Measurements from ENCODE around the gene KLRF1.

The KLRF1 gene

DNA sequence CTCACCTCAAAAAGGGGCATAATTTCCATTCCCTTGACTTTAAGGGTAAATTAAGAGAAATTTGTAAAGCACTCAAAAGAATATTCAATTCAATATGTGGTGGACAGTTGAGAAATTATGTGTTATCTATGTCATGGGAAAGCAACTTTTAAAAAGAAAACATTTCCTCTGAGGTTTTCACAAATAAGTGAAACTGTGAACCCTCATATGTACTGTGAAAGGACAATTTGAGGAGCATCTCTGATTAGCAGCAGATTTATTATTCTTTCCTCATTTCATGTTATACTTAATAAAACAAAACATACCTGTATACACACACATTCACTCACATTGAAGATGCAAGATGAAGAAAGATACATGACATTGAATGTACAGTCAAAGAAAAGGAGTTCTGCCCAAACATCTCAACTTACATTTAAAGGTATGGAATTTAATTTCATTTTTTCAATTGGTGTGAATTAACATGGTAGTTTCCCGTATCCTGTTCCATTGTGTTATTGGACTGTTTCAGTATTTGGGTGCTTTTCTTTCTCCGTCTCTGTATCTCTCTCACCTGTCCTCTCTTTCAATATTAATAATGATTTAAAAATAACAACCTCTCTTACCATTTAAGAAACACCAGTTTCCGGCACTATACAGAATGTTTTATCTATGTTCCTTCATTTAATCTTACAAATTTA, at the start of gene KLRF1:
KLRF1 (plus strand) TSS at position 273 of the 680 bp plus-strand sequence; CDS start at position 337, 64 bp downstream.
- no peak for DNase-seq (ENCODE audit: low read depth)

DNA sequence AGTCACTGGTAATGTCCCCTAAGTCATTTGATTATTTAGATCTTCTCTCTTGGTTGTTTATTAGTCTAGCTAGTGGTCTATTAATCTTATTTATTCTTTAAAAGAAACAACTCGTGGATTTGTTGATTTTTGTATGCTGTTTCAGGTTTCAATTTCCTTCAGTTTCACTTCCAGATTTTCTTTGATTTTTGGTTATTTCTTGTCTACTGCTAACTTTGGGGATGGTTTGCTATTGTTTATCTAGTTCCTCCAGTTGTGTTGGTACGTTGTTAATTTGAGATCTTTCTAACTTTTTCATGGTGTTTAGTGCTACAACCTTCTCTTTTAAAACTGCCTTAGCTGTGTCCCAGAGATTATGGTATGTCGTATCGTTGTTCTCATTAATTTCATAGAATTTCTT, 48.1 kb upstream of the KLRF1 start:
- DNase-seq (ENCODE audit: low read depth), result no peak

- DNase-seq (ENCODE audit: low read depth), result no peak
Observed at GRCh38 chr12:9781360-9781759, 45.9 kb upstream of the KLRF1 start.

- no peak for DNase-seq (ENCODE audit: low read depth)
Observed at GRCh38 chr12:9782547-9783382, 44.5 kb upstream of the KLRF1 start.

GRCh38 chr12:9784326-9784725, 43.0 kb upstream of the KLRF1 start:
- no peak for DNase-seq (ENCODE audit: low read depth)

- no peak for DNase-seq (ENCODE audit: low read depth)
Observed at GRCh38 chr12:9784816-9785215, 42.5 kb upstream of the KLRF1 start.

GRCh38 chr12:9786726-9787717, 40.3 kb upstream of the KLRF1 start:
- DNase-seq (ENCODE audit: low read depth), result no peak

GRCh38 chr12:9792185-9792900, 34.9 kb upstream of the KLRF1 start:
- DNase-seq (ENCODE audit: low read depth), result no peak

DNA sequence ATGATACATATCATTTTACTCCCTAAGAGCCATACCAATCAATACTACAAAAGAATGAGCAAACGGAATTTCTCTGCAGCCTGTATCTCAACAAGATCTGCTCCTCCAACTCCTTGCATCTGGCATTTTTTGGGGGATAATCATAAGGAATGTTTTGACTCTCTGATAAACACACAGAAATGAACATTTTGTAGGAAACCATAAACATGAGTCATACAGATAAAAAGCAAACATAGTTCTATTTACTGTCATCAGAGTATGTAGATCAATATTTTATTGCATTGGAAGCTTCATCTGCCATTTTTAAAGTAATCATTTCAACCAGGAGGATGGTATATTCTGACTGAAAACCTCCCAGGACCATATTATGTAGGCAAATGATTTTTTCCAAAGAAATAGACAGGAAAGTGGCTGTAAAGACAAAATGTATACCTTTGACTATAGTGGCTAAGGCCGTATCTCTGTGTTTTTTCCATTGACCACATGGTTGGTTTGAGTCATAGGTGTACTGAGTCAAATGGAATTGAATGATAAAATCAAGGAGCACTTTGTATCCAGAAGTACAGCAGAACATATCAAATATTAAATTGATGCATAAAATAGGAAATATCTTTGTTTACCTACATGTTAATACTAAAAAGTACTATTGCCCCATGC, 34.2 kb upstream of the KLRF1 start:
- DNase-seq (ENCODE audit: low read depth), result peak; percentile 54

DNA sequence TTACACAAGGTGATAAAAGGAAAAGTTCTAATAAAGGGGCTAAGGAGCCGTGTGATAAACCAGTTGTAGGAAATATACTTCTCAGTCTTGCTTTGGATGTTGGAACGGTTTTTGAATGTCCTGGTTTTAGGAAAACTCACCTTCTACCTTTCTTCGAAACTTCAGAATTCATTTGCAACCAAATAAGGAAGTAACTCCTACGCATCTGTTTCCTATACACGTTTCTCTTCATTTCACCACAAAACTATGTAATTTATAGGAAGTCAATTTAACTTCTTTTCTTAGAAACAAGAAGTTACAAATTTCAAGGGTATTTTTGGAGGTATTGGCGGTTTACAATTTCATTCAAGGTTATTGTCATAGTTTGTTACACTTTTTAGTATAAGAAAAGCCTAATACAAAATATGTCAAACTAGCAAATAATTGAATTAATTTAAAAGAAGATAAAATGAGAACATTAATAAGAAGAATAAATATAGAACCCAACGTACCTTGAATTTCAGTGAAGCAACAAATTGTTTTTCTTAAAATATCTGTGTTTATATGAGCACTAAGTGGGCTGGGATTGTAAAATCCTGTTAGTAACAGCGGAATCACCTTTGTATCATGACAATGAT, 33.4 kb upstream of the KLRF1 start:
- DNase-seq (ENCODE audit: low read depth), result no peak

- no peak for DNase-seq (ENCODE audit: low read depth)
Observed at GRCh38 chr12:9794484-9795093, 32.7 kb upstream of the KLRF1 start.

DNA sequence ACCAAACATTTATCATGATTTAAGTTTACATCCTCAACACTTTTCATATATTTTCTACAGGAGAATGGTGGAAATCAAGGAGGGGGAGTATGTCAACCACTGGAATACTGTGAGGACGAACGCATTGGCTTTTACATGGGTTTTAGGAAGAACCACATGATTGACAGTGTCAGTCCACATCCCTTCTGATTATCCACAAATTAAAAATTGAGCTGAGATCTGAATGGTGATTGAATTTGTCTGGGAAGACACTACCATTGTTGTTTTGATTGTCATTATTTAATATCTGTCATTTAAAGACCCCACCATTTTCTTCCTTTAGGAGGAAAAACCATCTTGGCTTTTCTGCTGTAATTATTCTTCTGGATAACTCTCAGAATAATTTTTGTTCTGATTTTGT, 31.3 kb upstream of the KLRF1 start:
- DNase-seq (ENCODE audit: low read depth), result no peak

GRCh38 chr12:9796346-9796745, 30.9 kb upstream of the KLRF1 start:
- no peak for DNase-seq (ENCODE audit: low read depth)

GRCh38 chr12:9796971-9797370, 30.3 kb upstream of the KLRF1 start:
- no peak for DNase-seq (ENCODE audit: low read depth)

DNA sequence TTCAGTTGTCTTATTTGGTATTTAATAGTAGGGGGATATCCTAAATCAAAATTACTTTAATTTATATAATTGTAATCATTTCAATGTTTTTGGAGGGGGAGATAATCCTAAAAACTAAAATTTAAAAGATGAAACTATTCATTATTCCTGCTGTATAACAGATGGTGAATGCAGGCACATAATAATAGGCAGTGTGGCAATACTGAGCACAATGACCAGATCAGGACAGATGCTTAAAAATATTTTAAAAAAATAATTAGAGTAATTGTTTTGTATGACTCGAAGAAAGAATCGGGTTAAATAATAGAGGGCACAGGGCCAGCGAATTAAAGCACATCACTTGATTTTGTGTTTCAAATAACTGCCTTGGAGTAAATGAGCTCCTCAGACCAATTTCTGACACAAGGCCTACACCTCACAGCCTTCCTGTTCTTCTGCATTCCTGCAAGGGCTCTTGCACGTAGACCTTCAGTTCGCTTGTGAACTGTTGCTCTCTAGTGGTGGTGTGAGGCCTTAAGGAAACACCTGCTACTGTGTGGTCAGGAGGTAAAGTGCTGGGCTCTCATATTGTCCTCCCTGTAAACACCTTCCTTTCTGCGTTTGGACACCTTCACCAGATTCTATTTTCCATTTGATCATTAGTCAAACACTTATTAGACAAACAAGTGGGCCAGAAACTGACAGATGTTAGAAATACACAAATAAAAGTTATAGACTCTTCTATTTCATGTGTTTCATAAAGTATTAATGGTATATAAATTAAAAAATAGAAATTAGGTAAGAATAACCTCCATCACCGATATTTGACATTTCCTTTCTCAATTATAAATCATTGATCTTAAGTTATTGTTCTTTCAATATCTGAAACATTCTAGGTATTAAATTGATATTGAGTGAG, 29.3 kb upstream of the KLRF1 start:
- DNase-seq (ENCODE audit: low read depth), result no peak

DNA sequence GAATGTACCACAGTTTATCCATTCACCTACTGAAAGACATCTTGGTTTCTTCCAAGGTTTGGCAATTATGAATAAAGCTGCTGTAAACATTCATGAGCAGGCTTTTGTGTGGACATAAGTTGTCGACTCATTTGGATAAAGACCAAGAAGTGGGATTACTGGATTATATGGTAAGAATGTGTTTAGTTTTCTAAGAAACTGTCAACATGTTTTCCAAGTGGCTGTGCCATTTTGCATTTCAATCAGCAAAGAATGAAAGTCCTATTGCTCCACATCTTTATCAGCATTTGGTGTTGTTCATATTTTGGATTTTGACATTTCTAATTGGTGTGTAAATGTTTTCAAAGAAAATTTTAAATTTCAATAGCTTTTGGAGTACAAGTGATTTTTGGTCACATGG, 27.3 kb upstream of the KLRF1 start:
- DNase-seq (ENCODE audit: low read depth), result no peak

DNA sequence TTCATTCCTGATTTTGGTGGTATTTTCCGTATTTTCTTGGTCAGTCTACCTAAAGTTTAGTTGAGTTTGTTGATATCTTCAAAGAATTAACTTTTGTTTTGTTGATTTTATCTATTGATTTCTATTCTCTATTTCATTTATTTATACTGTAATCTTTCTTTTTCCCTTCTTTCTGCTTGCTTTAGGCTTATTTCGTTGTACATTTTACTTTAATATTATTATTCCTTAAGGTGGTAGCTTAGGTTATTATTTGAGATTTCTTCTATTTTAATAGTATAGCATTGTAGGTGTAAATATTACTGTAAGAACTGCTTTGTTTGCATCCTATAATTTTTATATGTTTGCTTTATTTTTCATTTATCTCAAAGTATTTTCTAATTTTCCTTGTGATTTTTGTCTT, 21.4 kb upstream of the KLRF1 start:
- DNase-seq (ENCODE audit: low read depth), result no peak

- DNase-seq (ENCODE audit: low read depth), result no peak
Observed at GRCh38 chr12:9806714-9807113, 20.6 kb upstream of the KLRF1 start.

DNA sequence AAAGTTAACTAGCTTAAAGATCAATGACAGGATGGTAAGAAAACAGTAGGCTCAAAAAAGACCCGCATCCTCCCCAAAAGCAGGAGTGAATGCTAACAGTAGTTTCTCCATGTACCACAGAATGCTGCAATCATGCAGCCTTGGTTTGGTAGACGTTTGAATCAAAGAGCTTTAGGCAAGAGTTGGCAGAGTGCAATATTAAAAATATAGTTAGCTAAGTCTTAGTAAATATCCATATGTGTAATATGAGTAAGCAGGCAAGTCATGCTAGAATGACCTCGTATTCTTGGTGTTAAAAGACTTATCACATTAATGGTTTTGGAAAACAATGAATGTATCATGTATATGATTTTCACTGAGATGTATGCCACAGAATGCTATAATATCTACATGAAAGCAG, 18.8 kb upstream of the KLRF1 start:
- no peak for DNase-seq (ENCODE audit: low read depth)
